Naive B cell (primary cell): ENCODE results near the gene DEFB119. TPM values are rescaled to one million over a fixed set of nuclear protein-coding genes. Genes with fewer than 3 reads are reported as not detected.
A peak's percentile ranks its signal among the peaks of the same experiment; 100 is the strongest.
"Not testable (repeated sequence)": the region's sequence is repeated elsewhere in the genome, so short reads cannot be mapped to it uniquely, and the experiment has no call there.

Source experiments
- ATAC-seq, 2 donors: fragments of 150-1000 bp; cut with Tn5 transposase; 2 replicates each; pipeline ENCODE4 v1.10.0; 2021; ENCODE audit warnings: low read depth in 2 of 2, mild to moderate bottlenecking in 2 of 2, moderate library complexity in 2 of 2
- DNase-seq: peaks from one replicate; pipeline ENCODE4 v3.0.0; 2022
- H3K27ac Mint-ChIP-seq, 6 donors: one replicate each; pipeline ENCODE4 v1.8.0; 2020 to 2022; ENCODE audit warnings: mild to moderate bottlenecking in 6 of 6, mixed read lengths in 6 of 6, moderate library complexity in 5 of 6, inconsistent platforms in 2 of 6
- H3K27me3 Mint-ChIP-seq, 3 donors: one replicate each; pipeline ENCODE4 v1.8.0; 2021 to 2022; ENCODE audit warnings: mixed read lengths in 3 of 3, mild to moderate bottlenecking in 1 of 3
- H3K36me3 Mint-ChIP-seq, 2 donors: one replicate each; pipeline ENCODE4 v1.8.0; 2020 to 2022; ENCODE audit warnings: mixed read lengths in 2 of 2, inconsistent platforms in 1 of 2, mild to moderate bottlenecking in 1 of 2
- H3K4me1 Mint-ChIP-seq, 3 donors: one replicate each; pipeline ENCODE4 v1.8.0; 2020 to 2022; ENCODE audit warnings: mixed read lengths in 3 of 3, inconsistent platforms in 1 of 3, mild to moderate bottlenecking in 1 of 3, moderate library complexity in 1 of 3
- H3K4me3 Mint-ChIP-seq, 8 donors: one replicate each; pipeline ENCODE4 v1.8.0; 2020 to 2022; ENCODE audit warnings: mild to moderate bottlenecking in 8 of 8, mixed read lengths in 8 of 8, moderate library complexity in 8 of 8, inconsistent platforms in 2 of 8
- H3K9me3 Mint-ChIP-seq, 7 donors: one replicate each; pipeline ENCODE4 v1.8.0; 2020 to 2022; ENCODE audit warnings: mixed read lengths in 7 of 7, mild to moderate bottlenecking in 5 of 7, inconsistent platforms in 2 of 7, moderate library complexity in 1 of 7
- polyA plus RNA-seq, 6 donors: library from polyadenylated mRNA; unstranded; fragments of 300-500 nt; fragmentation: Illumina TruSeq; gene quantifications; one replicate each; pipeline ENCODE4 v1.2.3, GENCODE V29; 2021; ENCODE audit warnings: low read depth in 6 of 6

The DEFB119 gene, protein sequence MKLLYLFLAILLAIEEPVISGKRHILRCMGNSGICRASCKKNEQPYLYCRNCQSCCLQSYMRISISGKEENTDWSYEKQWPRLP
- not detected for polyA plus RNA-seq

DNA sequence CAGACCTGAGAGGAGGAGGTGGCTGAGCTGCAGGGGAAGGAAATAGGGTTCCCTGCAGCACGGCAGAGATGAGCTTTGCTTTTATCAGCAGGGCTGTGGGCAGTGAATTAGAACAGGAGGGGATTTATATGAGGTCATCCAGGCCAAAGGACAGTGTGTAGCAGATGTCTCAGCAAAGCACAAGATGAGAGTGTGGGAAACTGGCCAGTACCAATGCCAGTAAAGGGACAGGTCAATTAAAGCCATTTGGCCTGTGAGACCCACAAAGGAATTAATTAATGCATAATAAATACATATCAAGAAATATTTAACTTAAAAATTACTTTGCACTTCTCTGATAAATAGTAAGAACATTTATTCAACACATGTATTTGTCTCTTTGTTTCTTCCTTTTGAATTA lies at the start of gene DEFB119:
DEFB119 (minus strand) TSS at position 101 of the 400 bp plus-strand sequence. CDS start 107 bp downstream, outside the sequence.
- peaks cover 0 to 5% (median 3%) of the 10 kb centered on the region in 7 donors for H3K9me3 Mint-ChIP-seq
- no peaks in the 10 kb centered on the region for H3K36me3 Mint-ChIP-seq
- no peak for ATAC-seq
- no peaks in the 10 kb centered on the region for H3K4me1 Mint-ChIP-seq
- peak within 1 kb of the TSS in 1 of 8 donors; percentile 16 for H3K4me3 Mint-ChIP-seq
- H3K27me3 Mint-ChIP-seq, result peaks cover 8 to 17% (median 13%) of the 10 kb centered on the region in 3 donors
- DNase-seq, result no peak
- H3K27ac Mint-ChIP-seq, result peak within 1 kb of the TSS in 1 of 6 donors; percentile 59

DNA sequence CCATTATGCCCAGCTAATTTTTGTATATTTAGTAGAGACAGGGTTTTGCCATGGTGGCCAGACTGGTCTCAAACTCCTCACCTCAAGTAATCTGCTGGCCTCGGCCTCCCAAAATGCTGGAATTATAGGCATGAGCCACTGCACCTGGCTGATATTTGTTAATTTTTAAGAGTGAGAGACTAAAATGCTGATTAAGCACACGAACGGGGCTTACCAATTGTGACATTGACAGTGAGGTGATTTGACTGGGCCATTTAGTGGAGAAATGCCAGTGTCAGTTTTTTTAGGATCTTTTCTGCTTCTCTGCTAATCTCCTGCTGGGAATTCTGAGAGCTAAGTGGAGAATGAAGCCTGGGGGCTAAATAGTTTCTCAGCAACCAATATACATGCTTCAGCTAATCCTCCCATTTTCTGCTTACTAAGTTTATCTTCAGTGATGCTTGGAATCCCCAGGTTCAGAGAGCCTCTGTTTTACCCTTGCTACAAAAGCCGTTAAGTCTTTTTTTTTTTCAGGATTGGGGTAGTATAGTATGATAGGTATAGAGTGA lies 40.3 kb upstream of the DEFB119 start:
- no peaks in the 10 kb centered on the region for H3K36me3 Mint-ChIP-seq
- H3K27ac Mint-ChIP-seq, result no peak overlapping the region
- H3K27me3 Mint-ChIP-seq, result peaks cover 4 to 21% (median 16%) of the 10 kb centered on the region in 3 donors
- no peak for ATAC-seq
- H3K9me3 Mint-ChIP-seq, result peaks cover 0 to 10% (median 6%) of the 10 kb centered on the region in 7 donors
- H3K4me3 Mint-ChIP-seq, result no peak overlapping the region
- no peak for DNase-seq
- H3K4me1 Mint-ChIP-seq, result no peaks in the 10 kb centered on the region

DNA sequence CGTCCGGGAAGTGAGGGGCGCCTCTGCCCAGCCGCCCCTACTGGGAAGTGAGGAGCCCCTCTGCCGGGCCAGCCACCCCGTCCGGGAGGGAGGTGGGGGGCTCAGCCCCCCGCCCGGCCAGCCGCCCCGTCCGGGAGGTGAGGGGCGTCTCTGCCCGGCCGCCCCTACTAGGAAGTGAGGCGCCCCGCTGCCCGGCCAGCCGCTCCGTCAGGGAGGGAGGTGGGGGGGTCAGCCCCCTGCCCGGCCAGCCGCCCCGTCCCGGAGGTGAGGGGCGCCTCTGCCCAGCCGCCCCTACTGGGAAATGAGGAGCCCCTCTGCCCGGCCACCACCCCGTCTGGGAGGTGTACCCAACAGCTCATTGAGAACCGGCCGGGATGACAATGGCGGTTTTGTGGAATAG lies 37.2 kb upstream of the DEFB119 start:
- ATAC-seq, DNase-seq, H3K27ac Mint-ChIP-seq, H3K4me3 Mint-ChIP-seq, H3K4me1 Mint-ChIP-seq, H3K36me3 Mint-ChIP-seq: not testable (repeated sequence)
- H3K9me3 Mint-ChIP-seq, result peaks cover 0 to 13% (median 6%) of the 10 kb centered on the region in 7 donors
- peaks cover 8 to 14% (median 8%) of the 10 kb centered on the region in 3 donors for H3K27me3 Mint-ChIP-seq

DNA sequence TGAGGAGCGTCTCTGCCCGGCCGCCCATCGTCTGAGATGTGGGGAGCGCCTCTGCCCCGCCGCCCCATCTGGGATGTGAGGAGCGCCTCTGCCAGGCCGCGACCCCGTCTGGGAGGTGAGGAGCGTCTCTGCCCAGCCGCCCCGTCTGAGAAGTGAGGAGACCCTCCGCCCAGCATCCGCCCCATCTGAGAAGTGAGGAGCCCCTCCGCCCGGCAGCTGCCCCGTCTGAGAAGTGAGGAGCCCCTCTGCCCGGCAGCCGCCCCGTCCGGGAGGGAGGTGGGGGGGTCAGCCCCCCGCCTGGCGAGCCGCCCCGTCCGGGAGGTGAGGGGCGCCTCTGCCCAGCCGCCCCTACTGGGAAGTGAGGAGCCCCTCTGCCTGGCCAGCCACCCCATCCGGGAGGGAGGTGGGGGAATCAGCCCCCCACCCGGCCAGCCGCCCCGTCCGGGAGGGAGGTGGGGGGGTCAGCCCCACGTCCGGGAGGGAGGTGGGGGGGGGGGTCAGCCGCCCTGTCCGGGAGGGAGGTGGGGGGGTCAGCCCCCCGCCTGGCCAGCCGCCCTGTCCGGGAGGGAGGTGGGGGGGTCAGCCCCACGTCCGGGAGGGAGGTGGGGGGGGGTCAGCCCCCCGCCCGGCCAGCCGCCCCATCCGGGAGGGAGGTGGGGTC lies 36.6 kb upstream of the DEFB119 start:
- H3K4me1 Mint-ChIP-seq, H3K36me3 Mint-ChIP-seq, H3K27ac Mint-ChIP-seq, ATAC-seq, DNase-seq, H3K4me3 Mint-ChIP-seq: not testable (repeated sequence)
- Mint-ChIP-seq H3K9me3 (peaks cover 0 to 13% (median 6%) of the 10 kb centered on the region in 7 donors), H3K27me3 (peaks cover 6 to 12% (median 8%) of the 10 kb centered on the region in 3 donors)

DNA sequence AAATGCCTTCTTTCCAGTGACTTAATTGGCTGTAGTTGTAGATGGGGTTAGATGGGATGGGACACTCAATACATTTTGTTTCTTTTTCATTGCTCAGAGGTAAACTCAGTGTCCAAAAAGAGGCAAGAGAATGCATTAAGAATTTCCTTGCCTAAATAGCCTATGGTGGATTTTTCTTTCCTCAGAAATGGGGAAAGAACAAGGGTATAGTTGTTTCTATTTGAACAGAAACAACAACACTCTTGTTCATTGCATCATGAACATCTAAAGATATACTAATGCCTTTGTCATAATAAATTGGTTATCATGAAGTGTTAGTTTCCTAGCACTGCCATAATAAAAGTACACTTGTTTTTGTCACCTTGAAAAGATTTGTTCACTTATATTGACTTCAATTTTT lies 35.4 kb upstream of the DEFB119 start:
- Mint-ChIP-seq H3K27me3 (peaks cover 6 to 12% (median 8%) of the 10 kb centered on the region in 3 donors), H3K36me3 (no peaks in the 10 kb centered on the region), H3K27ac (no peak overlapping the region), H3K4me3 (no peak overlapping the region), H3K4me1 (no peaks in the 10 kb centered on the region), H3K9me3 (peaks cover 0 to 13% (median 6%) of the 10 kb centered on the region in 7 donors)
- DNase-seq (no peak), ATAC-seq (no peak)

DNA sequence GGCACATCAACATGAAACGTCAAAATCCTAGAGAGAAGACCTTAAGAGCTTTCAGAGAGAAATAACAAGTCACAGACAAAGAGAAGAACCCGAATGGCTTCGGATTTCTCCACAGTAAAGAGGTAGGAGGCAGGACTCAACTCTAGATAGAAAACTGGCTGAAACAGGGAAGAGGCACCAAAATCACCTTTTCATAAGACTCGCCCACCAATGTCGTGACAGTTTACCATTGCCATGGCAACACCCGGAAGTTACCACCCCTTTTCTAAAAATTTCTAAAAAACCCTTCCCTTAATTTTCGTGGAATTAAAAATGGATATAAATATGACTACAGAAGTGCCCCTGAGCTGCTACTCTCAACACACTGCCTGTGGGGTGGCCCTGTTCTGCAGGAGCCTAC lies 27.9 kb upstream of the DEFB119 start:
- H3K27me3 Mint-ChIP-seq, result peaks cover 12 to 21% (median 18%) of the 10 kb centered on the region in 3 donors
- DNase-seq, result no peak
- peaks cover 0 to 9% (median 5%) of the 10 kb centered on the region in 7 donors for H3K9me3 Mint-ChIP-seq
- H3K4me1 Mint-ChIP-seq, result no peaks in the 10 kb centered on the region
- no peaks in the 10 kb centered on the region for H3K36me3 Mint-ChIP-seq
- no peak for ATAC-seq
- H3K4me3 Mint-ChIP-seq, result no peak overlapping the region
- no peak overlapping the region for H3K27ac Mint-ChIP-seq

DNA sequence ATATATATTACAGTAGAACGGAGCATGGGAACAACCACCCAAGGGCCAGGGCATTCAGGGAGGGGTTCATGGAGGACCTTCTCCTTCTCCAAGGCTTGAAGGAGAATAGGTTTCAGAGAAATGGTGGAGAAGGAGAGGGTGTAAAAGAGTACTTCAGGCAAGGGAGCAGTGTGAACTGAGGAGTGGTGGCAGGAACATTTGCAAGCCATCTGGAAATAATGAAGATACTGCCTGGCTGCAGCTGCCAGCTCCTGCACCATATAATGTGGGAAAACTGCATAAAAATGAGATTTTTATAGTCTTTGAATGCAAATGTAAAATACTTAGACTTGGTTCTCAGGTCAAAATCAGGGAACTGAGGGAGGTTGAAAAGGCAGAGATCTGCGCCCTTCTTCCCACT lies 25.3 kb upstream of the DEFB119 start:
- no peak overlapping the region for H3K27ac Mint-ChIP-seq
- peaks cover 18 to 24% (median 20%) of the 10 kb centered on the region in 3 donors for H3K27me3 Mint-ChIP-seq
- H3K9me3 Mint-ChIP-seq, result peaks cover 0 to 9% (median 5%) of the 10 kb centered on the region in 7 donors
- no peaks in the 10 kb centered on the region for H3K36me3 Mint-ChIP-seq
- H3K4me3 Mint-ChIP-seq, result no peak overlapping the region
- H3K4me1 Mint-ChIP-seq, result no peaks in the 10 kb centered on the region
- ATAC-seq (no peak), DNase-seq (no peak)

DNA sequence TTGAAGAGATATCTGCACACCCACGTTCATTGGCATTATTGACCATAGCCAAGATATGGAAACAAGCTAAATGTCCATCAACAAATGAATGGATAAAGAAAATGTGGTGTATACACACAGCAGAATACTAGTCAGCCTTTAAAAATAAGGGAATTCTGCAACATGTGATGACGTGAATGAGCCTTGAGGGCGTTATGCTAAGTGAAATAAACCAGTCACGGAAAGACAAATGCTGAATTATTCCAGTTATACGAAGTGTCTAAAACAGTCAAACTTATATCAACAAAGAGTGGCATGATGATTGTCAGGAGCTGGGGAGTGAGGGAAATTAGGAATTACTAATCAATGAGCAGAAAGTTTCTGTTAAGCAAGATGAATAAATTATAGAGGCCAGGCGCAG lies 24.0 kb upstream of the DEFB119 start:
- no peak for ATAC-seq
- H3K4me1 Mint-ChIP-seq, result no peaks in the 10 kb centered on the region
- peaks cover 0 to 7% (median 4%) of the 10 kb centered on the region in 7 donors for H3K9me3 Mint-ChIP-seq
- H3K27me3 Mint-ChIP-seq, result peaks cover 18 to 26% (median 20%) of the 10 kb centered on the region in 3 donors
- no peak for DNase-seq
- no peak overlapping the region for H3K27ac Mint-ChIP-seq
- H3K4me3 Mint-ChIP-seq, result no peak overlapping the region
- no peaks in the 10 kb centered on the region for H3K36me3 Mint-ChIP-seq

DNA sequence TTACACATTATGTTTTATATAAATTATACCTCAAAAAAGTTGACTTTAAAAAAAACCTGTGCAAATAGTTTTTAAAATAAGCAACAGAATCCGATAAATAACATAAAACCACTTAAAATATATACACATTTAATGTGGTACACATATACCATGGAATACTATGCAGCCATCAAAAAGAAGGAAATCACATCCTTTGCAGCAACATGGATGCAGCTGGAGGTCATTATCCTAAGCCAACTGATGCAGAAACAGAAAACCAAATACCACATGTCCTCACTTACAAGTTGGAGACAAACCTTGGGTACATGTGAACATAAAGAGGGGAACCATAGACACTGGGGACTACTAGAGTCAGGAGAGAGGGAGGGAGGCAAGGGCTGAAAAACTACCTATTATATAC lies 19.6 kb upstream of the DEFB119 start:
- H3K4me1 Mint-ChIP-seq, result no peaks in the 10 kb centered on the region
- no peak overlapping the region for H3K4me3 Mint-ChIP-seq
- H3K27me3 Mint-ChIP-seq, result peaks cover 11 to 20% (median 17%) of the 10 kb centered on the region in 3 donors
- H3K36me3 Mint-ChIP-seq, result no peaks in the 10 kb centered on the region
- DNase-seq, result no peak
- ATAC-seq, result no peak
- no peak overlapping the region for H3K27ac Mint-ChIP-seq
- H3K9me3 Mint-ChIP-seq, result peaks cover 0 to 6% (median 1%) of the 10 kb centered on the region in 7 donors

DNA sequence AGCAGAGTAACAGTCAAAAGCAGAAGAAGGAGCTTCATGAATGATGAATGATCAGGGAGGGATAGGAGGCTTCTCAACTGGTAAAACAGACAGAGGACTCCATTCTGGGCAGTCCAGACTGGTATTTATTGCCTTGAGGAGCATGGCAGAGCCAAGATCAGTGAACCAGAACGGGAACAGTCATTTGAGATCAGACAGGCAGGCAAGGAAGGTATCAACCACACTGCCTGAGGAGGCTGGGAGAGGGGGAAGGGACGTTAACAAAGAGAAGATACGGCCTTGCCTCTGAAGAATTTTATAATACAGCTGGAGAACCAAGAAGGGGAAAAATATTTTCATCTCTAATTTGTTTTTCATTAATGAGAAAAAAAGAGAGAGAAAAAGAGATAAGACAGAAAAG lies 15.7 kb upstream of the DEFB119 start, which contains the start of gene DEFB121:
DEFB121 (minus strand) TSS at position 101 of the 400 bp plus-strand sequence; CDS start at position 38, 63 bp downstream.
- Mint-ChIP-seq H3K36me3 (no peaks in the 10 kb centered on the region), H3K4me3 (no peak within 1 kb of the TSS), H3K27me3 (peaks cover 0 to 7% (median 0%) of the 10 kb centered on the region in 3 donors), H3K4me1 (no peaks in the 10 kb centered on the region), H3K9me3 (peaks cover 0 to 6% (median 1%) of the 10 kb centered on the region in 7 donors), H3K27ac (no peak within 1 kb of the TSS)
- no peak for ATAC-seq
- no peak for DNase-seq

DNA sequence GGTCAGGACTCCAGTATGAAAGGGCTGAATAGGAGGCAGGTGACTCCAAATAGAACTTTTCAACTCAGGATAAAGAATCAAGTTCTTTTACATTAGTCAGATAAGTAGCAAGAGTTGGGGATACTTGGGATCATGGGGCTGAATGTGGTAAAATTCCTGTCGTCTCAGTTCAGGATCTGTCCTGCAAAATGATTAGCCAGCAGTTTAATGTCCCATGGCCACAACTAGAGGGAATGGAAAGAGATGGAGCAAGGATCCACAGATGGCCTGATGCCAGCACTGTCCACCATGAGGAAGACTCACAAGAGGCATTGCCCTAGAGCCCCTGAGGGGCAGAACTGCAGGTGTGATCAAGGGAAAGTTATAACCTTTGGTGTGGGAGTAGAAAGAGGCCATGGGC lies 13.5 kb upstream of the DEFB119 start:
- Mint-ChIP-seq H3K9me3 (peaks cover 0 to 4% (median 0%) of the 10 kb centered on the region in 7 donors), H3K4me1 (no peaks in the 10 kb centered on the region), H3K4me3 (no peak overlapping the region), H3K27ac (no peak overlapping the region), H3K36me3 (peaks cover 0 to 4% of the 10 kb centered on the region in 2 donors), H3K27me3 (peaks cover 5 to 7% (median 5%) of the 10 kb centered on the region in 3 donors)
- ATAC-seq, result no peak
- DNase-seq, result no peak

DNA sequence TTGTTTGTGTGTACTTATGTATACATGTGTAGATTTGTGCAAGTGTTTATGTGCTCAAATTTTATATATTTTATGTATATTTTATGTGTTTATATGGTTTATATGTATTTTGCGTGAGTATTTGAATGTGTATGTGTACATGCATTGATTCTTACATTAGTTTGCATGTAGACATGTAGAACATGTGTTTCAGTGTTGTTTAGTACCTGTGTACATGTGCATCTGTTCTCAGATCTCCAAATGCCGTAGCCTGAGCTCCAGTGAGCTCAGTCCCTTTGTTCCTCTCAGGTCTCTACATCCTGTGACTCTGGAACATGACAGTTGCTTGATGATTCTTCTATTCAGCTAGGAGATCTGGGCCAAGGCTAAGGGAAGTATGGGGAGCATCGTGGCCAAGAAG lies 4.5 kb upstream of the DEFB119 start:
- H3K9me3 Mint-ChIP-seq, result peaks cover 0 to 4% (median 1%) of the 10 kb centered on the region in 7 donors
- H3K4me3 Mint-ChIP-seq, result no peak overlapping the region
- peaks cover 14 to 24% (median 15%) of the 10 kb centered on the region in 3 donors for H3K27me3 Mint-ChIP-seq
- no peaks in the 10 kb centered on the region for H3K4me1 Mint-ChIP-seq
- ATAC-seq (no peak), DNase-seq (no peak)
- no peak overlapping the region for H3K27ac Mint-ChIP-seq
- peaks cover 0 to 3% of the 10 kb centered on the region in 2 donors for H3K36me3 Mint-ChIP-seq

DNA sequence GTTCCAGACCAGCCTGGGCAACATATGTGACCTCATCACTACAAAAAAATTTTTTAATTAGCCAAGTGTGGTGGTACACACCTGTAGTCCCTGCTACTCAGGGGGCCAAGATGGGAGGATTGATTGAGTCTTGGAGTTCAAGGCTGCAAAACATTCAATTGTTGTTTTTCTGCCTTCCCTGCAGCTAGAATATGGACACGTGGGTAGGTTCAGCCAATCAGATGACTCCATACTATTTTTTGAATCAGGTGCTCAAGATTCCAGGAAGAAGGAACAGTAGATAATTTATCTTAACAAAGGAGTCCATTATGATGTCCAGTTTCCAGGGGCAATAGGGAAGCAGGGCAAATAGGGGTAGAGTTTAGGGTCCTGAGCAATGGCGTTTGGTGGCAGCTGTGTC lies 2.4 kb upstream of the DEFB119 start:
- no peak for DNase-seq
- ATAC-seq, result no peak
- Mint-ChIP-seq H3K27me3 (peaks cover 10 to 30% (median 14%) of the 10 kb centered on the region in 3 donors), H3K36me3 (no peaks in the 10 kb centered on the region), H3K9me3 (peaks cover 0 to 4% (median 2%) of the 10 kb centered on the region in 7 donors), H3K4me3 (no peak overlapping the region), H3K4me1 (no peaks in the 10 kb centered on the region), H3K27ac (peak overlapping the region in 1 of 6 donors; percentile 47)

DNA sequence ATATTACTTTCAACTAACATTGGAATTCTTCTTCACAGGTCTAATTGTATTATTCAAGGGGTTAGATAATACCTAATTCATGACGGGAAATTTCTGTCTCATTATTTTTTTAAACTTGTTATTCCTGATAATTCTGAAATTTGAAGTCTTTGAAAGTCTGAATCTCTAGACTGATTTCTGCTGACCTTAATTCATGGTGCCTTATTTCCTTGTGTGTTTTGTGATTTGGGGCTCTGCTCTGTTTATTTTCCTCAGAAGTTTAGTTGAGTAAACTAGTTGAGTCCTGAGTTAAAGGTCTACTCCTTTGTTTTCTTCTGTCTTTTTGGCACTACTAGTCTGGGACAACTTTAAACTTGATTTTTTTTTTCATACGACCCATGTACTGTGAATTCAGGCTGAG lies 16.0 kb downstream of the DEFB119 start:
- H3K27me3 Mint-ChIP-seq, result peaks cover 3 to 8% (median 6%) of the 10 kb centered on the region in 3 donors
- ATAC-seq, result no peak

More for the DNA sequence above, 16.0 kb downstream of the DEFB119 start:
- Mint-ChIP-seq H3K4me1 (no peaks in the 10 kb centered on the region), H3K27ac (no peak overlapping the region), H3K9me3 (peaks cover 2 to 21% (median 11%) of the 10 kb centered on the region in 7 donors), H3K36me3 (peaks cover 0 to 8% of the 10 kb centered on the region in 2 donors), H3K4me3 (no peak overlapping the region)
- DNase-seq, result no peak
